Measurements from ENCODE around the gene GPR143. TPM values are rescaled to one million over a fixed set of nuclear protein-coding genes. Genes with fewer than 3 reads are reported as not detected.

The GPR143 gene
- total RNA-seq, 1 donor from 2014 or later, result 4.7 TPM

DNA sequence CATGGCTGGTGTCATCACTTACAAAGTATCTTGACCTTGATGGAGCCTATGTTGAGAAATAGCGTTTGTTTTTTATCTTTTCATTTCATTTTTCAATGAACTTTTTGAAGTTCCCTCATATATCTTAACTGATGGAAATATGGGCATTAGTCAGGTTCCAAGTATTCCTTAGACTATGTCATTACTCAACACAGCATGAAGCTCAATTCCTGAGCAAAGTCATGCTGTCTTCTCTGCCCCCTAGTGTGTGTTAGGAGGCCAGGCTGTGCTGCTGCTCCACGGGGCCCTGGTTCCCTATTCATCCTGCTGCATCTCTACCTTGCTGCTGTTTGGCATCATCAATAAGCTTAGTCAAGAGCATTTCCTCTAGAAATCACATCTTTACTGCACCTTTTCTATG lies 40.9 kb downstream of the GPR143 start:
- no peaks in the 10 kb centered on the region for H3K27me3 Mint-ChIP-seq
- DNase-seq (ENCODE audit: extremely low spot score, unreplicated experiment), result no peak
- no peak overlapping the region for H3K4me3 Mint-ChIP-seq
- H3K27ac Mint-ChIP-seq, result no peak overlapping the region
- peaks cover 42% of the 10 kb centered on the region for H3K9me3 Mint-ChIP-seq
- H3K4me1 Mint-ChIP-seq (ENCODE audit: unreplicated experiment), result no peaks in the 10 kb centered on the region
- peaks cover 28% of the 10 kb centered on the region for H3K36me3 Mint-ChIP-seq
- TF ChIP-seq, protein P1, sequence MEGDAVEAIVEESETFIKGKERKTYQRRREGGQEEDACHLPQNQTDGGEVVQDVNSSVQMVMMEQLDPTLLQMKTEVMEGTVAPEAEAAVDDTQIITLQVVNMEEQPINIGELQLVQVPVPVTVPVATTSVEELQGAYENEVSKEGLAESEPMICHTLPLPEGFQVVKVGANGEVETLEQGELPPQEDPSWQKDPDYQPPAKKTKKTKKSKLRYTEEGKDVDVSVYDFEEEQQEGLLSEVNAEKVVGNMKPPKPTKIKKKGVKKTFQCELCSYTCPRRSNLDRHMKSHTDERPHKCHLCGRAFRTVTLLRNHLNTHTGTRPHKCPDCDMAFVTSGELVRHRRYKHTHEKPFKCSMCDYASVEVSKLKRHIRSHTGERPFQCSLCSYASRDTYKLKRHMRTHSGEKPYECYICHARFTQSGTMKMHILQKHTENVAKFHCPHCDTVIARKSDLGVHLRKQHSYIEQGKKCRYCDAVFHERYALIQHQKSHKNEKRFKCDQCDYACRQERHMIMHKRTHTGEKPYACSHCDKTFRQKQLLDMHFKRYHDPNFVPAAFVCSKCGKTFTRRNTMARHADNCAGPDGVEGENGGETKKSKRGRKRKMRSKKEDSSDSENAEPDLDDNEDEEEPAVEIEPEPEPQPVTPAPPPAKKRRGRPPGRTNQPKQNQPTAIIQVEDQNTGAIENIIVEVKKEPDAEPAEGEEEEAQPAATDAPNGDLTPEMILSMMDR (conservative IDR thresholded peaks at IDR 0.05), result no peak

DNA sequence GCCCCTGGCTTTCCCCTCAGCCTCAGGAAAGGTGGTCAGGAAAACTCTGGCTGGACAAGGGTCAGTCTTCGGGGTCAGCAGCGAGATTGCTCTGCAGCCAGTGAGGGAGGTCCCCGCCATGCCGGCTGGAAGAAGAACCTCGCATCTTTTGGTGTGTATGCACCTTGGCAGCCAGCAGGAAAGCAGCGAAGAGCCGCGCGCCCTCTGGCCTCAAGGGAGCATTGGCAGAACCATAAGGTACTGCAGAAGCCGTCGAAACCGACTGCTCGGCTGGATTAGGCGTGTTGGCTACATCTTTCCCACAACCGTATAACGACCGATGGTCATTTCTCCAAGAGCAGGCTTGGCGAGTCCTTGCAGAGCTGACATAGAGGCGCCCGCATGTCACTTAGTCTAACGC lies 48.3 kb downstream of the GPR143 start:
- DNase-seq (ENCODE audit: extremely low spot score, unreplicated experiment), result no peak
- H3K36me3 Mint-ChIP-seq, result peaks cover 55% of the 10 kb centered on the region
- no peak overlapping the region for H3K4me3 Mint-ChIP-seq
- no peak overlapping the region for H3K27ac Mint-ChIP-seq
- TF ChIP-seq, protein P1 (conservative IDR thresholded peaks at IDR 0.05), result no peak
- peaks cover 30% of the 10 kb centered on the region for H3K9me3 Mint-ChIP-seq
- H3K27me3 Mint-ChIP-seq, result no peaks in the 10 kb centered on the region
- no peaks in the 10 kb centered on the region for H3K4me1 Mint-ChIP-seq (ENCODE audit: unreplicated experiment)

DNA sequence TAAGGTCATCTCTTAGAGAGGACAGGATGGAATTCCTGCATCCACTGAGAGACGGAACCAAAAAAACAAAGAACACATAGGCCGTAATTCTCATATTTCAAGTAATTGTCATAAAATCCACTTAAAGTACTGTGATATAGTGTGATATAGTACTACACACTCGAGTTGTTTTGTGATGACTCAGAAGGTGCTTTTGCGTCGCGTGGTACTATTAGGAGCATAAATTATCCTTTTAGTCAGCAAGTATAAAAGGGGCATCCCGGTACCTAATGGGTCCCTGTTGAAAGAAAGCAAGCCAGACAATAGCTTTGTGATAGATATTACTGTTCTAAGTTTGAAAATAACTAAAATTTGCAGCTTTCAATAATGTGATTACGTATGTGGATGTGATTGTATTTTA lies 55.3 kb downstream of the GPR143 start:
- no peak overlapping the region for H3K27ac Mint-ChIP-seq
- no peaks in the 10 kb centered on the region for H3K27me3 Mint-ChIP-seq
- peaks cover 5% of the 10 kb centered on the region for H3K4me1 Mint-ChIP-seq (ENCODE audit: unreplicated experiment)
- no peak overlapping the region for H3K4me3 Mint-ChIP-seq
- DNase-seq (ENCODE audit: extremely low spot score, unreplicated experiment), result no peak
- TF ChIP-seq, protein P1 (conservative IDR thresholded peaks at IDR 0.05), result no peak
- peaks cover 5% of the 10 kb centered on the region for H3K9me3 Mint-ChIP-seq
- peaks cover 22% of the 10 kb centered on the region for H3K36me3 Mint-ChIP-seq

DNA sequence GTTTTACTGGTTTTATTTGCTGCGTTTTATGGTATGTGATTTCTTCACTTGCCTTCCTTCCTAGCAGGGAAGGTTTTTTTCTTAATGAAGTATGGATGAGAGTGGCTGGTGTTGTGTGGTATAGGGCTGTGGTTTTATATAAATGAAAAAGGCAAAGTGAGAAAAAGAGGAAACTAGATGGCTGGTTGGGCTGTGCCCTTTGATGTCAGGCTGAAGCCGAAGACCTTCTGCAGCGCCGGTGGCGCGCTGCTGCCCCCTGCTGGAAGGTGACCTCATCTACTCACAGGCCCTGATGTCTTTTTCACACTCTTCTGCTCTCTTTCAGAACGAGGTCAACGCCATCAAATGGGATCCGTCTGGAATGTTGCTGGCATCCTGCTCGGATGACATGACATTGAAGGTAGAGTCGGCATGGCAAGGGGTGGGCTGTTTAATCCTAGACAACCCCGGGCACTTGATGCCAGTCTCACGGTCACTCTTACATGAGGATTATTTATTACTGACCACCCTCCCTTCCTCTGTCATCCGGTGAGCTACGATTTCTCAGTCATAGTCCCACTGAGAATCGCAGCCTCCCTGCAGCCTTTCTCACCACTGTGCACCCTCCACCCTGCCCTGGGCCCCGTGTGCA lies 56.6 kb downstream of the GPR143 start:
- Mint-ChIP-seq H3K4me3 (peak overlapping the region; percentile 56), H3K36me3 (peaks cover 25% of the 10 kb centered on the region), H3K9me3 (peaks cover 1% of the 10 kb centered on the region), H3K4me1 (ENCODE audit: unreplicated experiment) (peaks cover 5% of the 10 kb centered on the region), H3K27ac (peak overlapping the region; percentile 77), H3K27me3 (no peaks in the 10 kb centered on the region)
- DNase-seq (ENCODE audit: extremely low spot score, unreplicated experiment), result peak; percentile 77
- TF ChIP-seq, protein P1 (conservative IDR thresholded peaks at IDR 0.05), result peak; percentile 84

DNA sequence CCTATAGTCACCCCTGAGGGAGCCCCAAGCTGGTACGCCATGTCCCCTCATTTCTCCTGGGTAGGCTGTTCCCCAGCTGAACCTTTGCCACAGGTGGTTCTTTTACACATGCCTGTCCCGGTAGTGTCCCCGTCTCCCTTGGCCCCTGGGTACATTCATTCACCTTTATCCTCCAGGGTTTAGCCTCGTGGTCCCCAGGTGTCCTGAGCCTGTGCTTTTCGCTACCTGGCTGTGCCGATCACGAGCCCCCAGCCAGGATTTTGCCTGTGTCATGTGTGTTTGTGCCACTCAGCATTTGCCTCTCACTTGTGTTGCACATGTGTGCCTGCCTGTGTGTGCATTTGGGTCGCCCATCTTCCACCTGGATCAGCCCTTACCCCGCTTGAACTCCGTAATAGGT lies 57.6 kb downstream of the GPR143 start:
- H3K4me3 Mint-ChIP-seq, result no peak overlapping the region
- peak overlapping the region; percentile 77 for H3K27ac Mint-ChIP-seq
- peaks cover 27% of the 10 kb centered on the region for H3K36me3 Mint-ChIP-seq
- H3K9me3 Mint-ChIP-seq, result no peaks in the 10 kb centered on the region
- H3K4me1 Mint-ChIP-seq (ENCODE audit: unreplicated experiment), result peaks cover 5% of the 10 kb centered on the region
- TF ChIP-seq, protein P1 (conservative IDR thresholded peaks at IDR 0.05), result no peak
- H3K27me3 Mint-ChIP-seq, result no peaks in the 10 kb centered on the region
- DNase-seq (ENCODE audit: extremely low spot score, unreplicated experiment), result no peak

Data from type B pancreatic cell (in vitro differentiated cells).